GM21619 (cell line): Measurements from ENCODE around the gene SLC43A1.

ENCODE experiments used
- ATAC-seq: cut with Tn5 transposase; IDR thresholded peaks from one replicate; pipeline ENCODE4 v1.9.1; 2021; ENCODE audit not compliant: unreplicated experiment

SLC43A1 gene

GRCh38 chr11:57479911-57480310, 35.6 kb downstream of the SLC43A1 start:
- ATAC-seq: no peak

GRCh38 chr11:57479021-57479663, 36.4 kb downstream of the SLC43A1 start:
- no peak for ATAC-seq

DNA sequence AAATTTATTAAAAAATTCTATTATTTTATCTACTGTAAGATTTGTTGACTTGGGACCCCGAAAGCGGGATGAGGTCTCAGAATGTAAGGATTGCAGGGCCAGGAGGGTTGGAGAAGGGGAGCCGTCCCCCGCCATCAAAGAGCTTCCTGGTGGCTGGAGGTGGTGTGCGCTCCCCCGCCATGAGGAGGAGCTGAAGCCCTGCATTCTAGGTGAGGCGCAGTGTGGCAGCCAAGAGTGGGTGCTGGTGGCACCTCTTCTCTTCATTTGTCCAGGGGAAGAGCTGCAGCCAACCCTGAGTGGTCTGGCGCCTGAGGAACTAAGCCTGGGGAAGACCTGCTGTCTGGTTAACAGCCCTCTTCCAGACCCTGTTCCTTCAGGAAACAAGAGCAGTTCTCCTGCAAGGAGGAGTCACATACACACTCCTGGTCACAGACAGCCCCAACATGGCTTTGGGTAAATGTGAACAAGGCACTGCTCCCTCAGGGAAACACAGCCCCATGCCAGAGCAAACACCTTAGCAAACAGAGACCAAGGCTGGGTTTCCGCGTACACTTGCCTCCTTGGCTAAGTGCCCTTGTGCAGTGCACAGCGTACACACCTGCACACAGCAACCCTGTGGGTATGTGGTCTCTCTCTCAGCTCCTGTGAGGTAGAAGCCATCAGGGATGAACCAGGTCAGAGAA, 37.9 kb downstream of the SLC43A1 start:
- ATAC-seq: no peak

GRCh38 chr11:57476757-57477506, 38.6 kb downstream of the SLC43A1 start:
- peak; percentile 57 for ATAC-seq

- peak; percentile 25 for ATAC-seq
Measured at GRCh38 chr11:57476047-57476756, 39.3 kb downstream of the SLC43A1 start.

GRCh38 chr11:57475671-57476046, 39.8 kb downstream of the SLC43A1 start:
- no peak for ATAC-seq

GRCh38 chr11:57475191-57475590, 40.3 kb downstream of the SLC43A1 start:
- no peak for ATAC-seq

DNA sequence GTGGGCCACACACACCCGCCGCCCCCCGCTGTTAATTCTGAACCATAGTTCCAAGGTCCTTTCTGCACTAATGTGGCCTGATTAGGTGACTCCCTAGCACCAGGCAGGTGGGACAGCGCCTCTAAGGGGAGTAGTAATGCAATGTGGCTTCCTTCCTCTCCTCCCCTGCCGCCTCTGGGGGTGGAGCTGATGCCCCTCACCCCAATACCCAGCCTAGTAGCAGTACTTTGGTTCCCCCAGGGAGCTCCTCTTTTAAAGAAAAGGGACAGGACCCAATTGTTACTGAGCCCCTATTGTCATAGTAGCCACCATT, 40.7 kb downstream of the SLC43A1 start:
- ATAC-seq: no peak

DNA sequence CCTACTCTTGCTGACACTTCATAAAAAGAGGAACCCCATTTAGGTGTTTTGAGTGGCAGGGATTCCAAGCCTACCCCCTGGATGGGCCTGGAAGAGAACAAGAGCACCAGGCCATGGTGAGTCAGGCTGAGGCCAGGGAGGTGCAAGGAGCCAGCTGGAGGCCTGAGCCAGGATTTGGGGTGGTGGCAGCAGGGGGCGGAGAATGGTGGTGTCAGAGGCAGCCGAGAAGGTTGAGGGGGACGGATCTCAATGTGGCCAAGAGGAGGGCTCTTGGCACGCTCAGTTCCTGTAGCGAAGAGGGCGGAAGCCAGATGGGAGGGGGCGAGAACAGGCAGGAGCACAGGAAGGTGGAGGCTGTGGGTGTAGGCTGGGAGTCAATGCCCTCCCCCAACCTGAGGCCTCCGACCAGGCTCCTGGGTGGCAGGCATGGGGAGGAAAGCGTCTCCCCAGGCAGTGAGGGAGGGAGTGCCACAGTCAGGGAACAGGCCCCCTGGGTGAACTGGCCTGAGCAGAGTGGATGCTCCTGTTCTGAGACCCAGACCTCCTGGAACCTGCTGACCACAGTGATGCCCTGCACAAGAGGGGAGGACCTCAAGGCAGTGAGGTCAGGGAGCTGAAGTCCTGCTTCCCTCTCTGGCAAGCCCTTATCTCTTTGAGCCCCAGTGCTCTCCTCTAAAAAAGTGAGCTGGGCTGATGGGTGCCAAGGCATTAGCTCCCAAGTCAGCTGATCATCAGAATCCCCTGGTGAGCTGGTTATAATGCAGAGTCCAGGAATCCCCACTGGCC, 41.3 kb downstream of the SLC43A1 start:
- ATAC-seq: no peak

DNA sequence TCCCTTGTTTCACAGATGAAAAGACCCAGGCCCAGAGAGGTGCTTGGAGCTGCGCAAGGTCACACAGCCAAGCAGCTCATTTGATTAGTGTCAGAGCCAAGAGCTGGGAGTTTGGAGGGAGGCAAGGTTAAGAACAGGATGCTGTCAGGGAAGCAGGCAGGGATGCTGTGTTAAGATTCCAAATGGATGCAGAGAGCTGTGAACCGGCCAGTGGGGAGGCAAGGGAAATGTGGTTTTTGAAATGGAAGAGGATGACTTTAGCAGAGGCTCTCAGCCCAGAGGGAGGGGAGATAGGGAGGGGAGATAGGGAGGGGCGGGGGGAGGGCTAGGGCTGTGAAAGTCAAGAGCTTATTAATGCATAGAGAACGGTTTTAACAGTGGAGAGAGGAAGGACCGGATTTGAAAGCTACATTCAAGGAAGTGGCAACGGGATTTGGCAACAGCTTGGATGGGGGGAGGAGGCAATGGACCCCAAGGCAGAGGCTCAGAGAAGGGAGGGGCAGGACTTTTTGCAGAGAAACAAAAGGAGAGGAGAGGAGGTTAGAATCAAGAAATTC, 42.1 kb downstream of the SLC43A1 start:
- ATAC-seq: no peak

DNA sequence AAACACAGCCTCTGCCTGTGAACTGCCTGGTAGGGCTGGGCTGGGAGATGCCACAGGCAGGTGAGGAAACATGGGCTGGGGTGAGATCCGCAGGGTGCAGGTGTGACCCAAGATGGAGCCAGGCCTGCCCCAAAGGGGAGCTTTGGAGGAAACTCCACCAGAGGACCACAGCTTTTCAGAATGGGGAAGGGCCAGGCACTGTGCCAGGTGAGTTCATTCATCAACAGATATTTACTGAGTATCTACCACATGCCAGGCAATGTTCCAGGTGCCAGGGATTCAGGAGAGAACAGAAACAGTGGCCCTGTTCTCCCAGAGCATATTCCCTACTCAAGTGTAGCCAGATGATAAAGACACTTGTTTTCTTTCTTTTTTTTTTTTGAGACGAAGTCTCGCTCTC, 44.0 kb downstream of the SLC43A1 start:
- ATAC-seq: no peak

- ATAC-seq: no peak
Measured at GRCh38 chr11:57469268-57469667, 46.2 kb downstream of the SLC43A1 start.

GRCh38 chr11:57468276-57468675, 47.2 kb downstream of the SLC43A1 start:
- no peak for ATAC-seq

- ATAC-seq: no peak
Measured at GRCh38 chr11:57467508-57468157, 47.9 kb downstream of the SLC43A1 start.

- no peak for ATAC-seq
Measured at GRCh38 chr11:57466680-57467079, 48.8 kb downstream of the SLC43A1 start.

DNA sequence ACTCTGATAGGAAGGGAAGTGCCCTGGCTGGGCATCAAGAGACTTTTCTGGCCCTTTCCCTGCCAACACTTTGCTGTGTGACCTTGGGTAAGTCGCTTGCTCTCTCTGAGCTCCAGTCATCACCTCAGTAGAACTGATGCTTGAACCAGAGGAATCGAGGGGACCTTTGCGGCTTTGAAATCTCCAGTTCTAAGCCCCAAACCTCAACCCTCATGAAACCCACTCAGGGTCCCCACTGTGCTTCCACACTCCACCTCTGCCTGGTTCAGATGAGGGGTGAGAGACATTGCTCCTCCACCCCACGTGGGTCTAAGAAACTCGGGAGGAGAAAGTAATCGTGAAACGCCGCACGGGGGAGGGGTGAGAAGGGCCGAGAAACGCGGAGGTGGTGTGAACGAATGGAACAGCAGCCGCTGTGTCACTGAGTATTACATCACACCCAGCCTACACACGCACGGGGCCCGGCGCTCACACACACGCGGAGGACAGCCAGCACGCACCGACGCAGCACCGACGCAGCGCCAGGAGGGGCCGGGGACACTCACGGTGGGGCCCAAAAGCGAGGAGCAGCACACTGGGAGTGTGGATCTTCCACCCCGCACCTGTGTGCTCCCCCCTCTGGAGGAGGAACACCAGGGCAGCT, 50.8 kb downstream of the SLC43A1 start:
- no peak for ATAC-seq

DNA sequence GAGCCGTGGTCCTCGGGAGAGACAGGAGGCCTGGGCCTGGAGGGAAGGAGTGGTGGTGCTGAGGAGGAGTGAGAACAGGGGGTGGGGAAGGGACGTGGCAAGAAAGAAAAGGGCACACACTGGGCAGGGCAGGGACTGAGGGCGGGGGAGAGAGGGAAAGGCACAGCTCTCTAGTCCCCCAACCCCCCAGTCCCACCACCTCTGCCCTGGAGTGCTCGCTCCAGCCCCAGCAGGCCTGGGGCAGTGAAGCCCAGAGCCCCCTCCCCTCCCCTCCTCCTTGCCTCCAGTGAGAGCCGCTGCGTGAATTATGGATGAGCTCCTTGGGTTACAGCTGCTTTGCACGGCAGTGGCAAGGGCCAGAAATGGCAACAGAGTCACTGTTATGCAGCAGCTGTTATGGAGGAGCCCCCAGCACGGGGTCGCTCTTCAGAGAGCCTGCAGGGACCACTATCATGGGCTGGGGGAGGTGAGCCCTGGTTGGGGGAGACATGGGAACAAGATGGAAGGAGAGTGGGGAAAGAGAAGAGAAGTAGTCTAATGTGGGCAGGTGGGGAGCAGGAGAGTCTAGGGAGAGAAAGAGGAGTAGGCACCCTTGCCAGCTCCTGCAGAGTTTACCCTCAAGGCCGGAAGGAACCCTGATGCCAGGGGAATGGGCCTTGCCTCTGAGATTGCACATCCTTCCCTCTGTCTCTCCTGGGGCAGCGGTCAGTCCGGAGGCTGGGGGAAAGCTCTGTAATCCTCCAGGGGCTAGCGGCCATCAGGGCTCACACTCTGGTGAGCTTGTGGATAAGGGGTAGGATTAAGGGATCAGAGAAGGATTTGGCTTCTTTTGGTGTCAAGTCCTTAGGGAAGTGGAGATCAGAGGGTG, 51.6 kb downstream of the SLC43A1 start:
- no peak for ATAC-seq

- ATAC-seq: no peak
Measured at GRCh38 chr11:57462597-57462996, 52.9 kb downstream of the SLC43A1 start.
